SK-N-SH (cell line): ENCODE measurements around the gene STIP1. TPM values are rescaled to one million over a fixed set of nuclear protein-coding genes. Genes with fewer than 3 reads are reported as not detected.
A peak's percentile ranks its signal among the peaks of the same experiment; 100 is the strongest.

Experiments
- CTCF ChIA-PET: fragments of 300-600, 350-600 bp; formaldehyde crosslinking; extraction: SDS; loops from one replicate; lab custom pipeline; 2021; lab: Yijun Ruan, JAX
- POLR2A ChIA-PET: fragments of 350-600 bp; sonication (Branson Sonifier 250); formaldehyde crosslinking; extraction: SDS; loops from one replicate; lab custom pipeline; 2020; ENCODE audit warnings: antibody characterized with exemption, inconsistent platforms; lab: Yijun Ruan, JAX
- DNase-seq: peaks from one replicate; pipeline ENCODE4 v3.0.0; 2012
- H2AFZ ChIP-seq: fragments of 200-600 bp; sonication (generic); 2 replicates; pipeline ENCODE4 v1.8.1; 2016; ENCODE audit warnings: antibody characterized with exemption, mild to moderate bottlenecking, low read depth
- H3F3A ChIP-seq: fragments of 200-600 bp; sonication (generic); replicated peaks from 2 replicates; pipeline ENCODE3; 2016; ENCODE audit warnings: antibody characterized with exemption, mild to moderate bottlenecking; ENCODE audit not compliant: insufficient read depth
- H3K27ac ChIP-seq, 2 experiments: fragments of 200-500 bp in 1 of 2; fragments of 200-600 bp in 1 of 2; sonication (Bioruptor generic) in 1 of 2; sonication (generic), shearing (Covaris generic) in 1 of 2; 2 replicates each; pipeline versions ENCODE4 v1.5.1 to v1.6.1; 2014 to 2016; ENCODE audit warnings: low read depth in 2 of 2, inconsistent platforms in 1 of 2, low read length in 1 of 2, mild to moderate bottlenecking in 1 of 2, mixed read lengths in 1 of 2
- H3K27me3 ChIP-seq: fragments of 200-600 bp; sonication (generic), shearing (Covaris generic); 2 replicates; pipeline ENCODE4 v1.6.1; 2016; ENCODE audit warnings: mixed run types; ENCODE audit not compliant: insufficient read depth
- H3K36me3 ChIP-seq, 2 experiments: fragments of 200-500 bp in 1 of 2; fragments of 200-600 bp in 1 of 2; sonication (Bioruptor generic) in 1 of 2; sonication (generic) in 1 of 2; replicated peaks in 1 of 2; 2 replicates each; pipeline versions ENCODE3 to v1.5.1; 2014 to 2016; ENCODE audit warnings: low read length in 1 of 2, mild to moderate bottlenecking in 1 of 2; ENCODE audit not compliant: insufficient read depth in 2 of 2, control insufficient read depth in 1 of 2
- H3K4me1 ChIP-seq, 2 experiments: fragments of 200-500 bp in 1 of 2; fragments of 200-600 bp in 1 of 2; sonication (Bioruptor generic) in 1 of 2; sonication (generic), shearing (Covaris generic) in 1 of 2; 2 replicates each; pipeline versions ENCODE4 v1.5.1 to v1.6.1; 2014 to 2016; ENCODE audit warnings: low read depth in 1 of 2, low read length in 1 of 2, mixed run types in 1 of 2; ENCODE audit not compliant: insufficient read depth in 2 of 2, control insufficient read depth in 1 of 2
- H3K4me2 ChIP-seq: fragments of 200-600 bp; sonication (generic), shearing (Covaris generic); 2 replicates; pipeline ENCODE4 v1.6.1; 2017; ENCODE audit warnings: mixed run types
- H3K4me3 ChIP-seq, 2 experiments: fragments of 200-500 bp in 1 of 2; fragments of 200-600 bp in 1 of 2; sonication (Bioruptor generic) in 1 of 2; sonication (generic), shearing (Covaris generic) in 1 of 2; 2 replicates each; pipeline versions ENCODE4 v1.5.1 to v1.8.1; 2014 to 2016; ENCODE audit warnings: low read depth in 2 of 2, inconsistent platforms in 1 of 2, low read length in 1 of 2, mild to moderate bottlenecking in 1 of 2, mixed read lengths in 1 of 2, moderate library complexity in 1 of 2
- H3K79me2 ChIP-seq: fragments of 200-600 bp; sonication (generic); 2 replicates; pipeline ENCODE4 v1.8.1; 2017; ENCODE audit warnings: mild to moderate bottlenecking; ENCODE audit not compliant: insufficient read depth
- H3K9ac ChIP-seq: fragments of 200-600 bp; sonication (generic); 2 replicates; pipeline ENCODE4 v1.6.1; 2017; ENCODE audit warnings: mixed run types
- H3K9me2 ChIP-seq: fragments of 200-600 bp; sonication (generic); 2 replicates; pipeline ENCODE4 v1.6.1; 2017; ENCODE audit warnings: mixed run types
- H3K9me3 ChIP-seq: fragments of 200-600 bp; sonication (generic); 2 replicates; pipeline ENCODE4 v1.6.1; 2017; ENCODE audit warnings: mixed run types, mild to moderate bottlenecking, moderate library complexity
- H4K20me1 ChIP-seq: fragments of 200-600 bp; sonication (generic); 2 replicates; pipeline ENCODE4 v1.6.1; 2017; ENCODE audit warnings: mild to moderate bottlenecking, mixed run types; ENCODE audit not compliant: insufficient read depth
- CHD2 ChIP-seq: fragments of 150-350 bp; IDR thresholded peaks from 2 replicates; pipeline ENCODE4 v1.6.1; 2018; ENCODE audit warnings: low read length; ENCODE audit not compliant: partially characterized antibody
- CTCF ChIP-seq: fragments of 200-600 bp; sonication (generic); IDR thresholded peaks from 2 replicates; pipeline ENCODE4 v1.6.1; 2017; ENCODE audit warnings: antibody characterized with exemption, mild to moderate bottlenecking, moderate library complexity
- FOSL2 ChIP-seq: IDR thresholded peaks from 2 replicates; pipeline ENCODE4 v1.4.0; 2012; ENCODE audit warnings: low read depth, mild to moderate bottlenecking, moderate library complexity, borderline replicate concordance
- FOXJ3 ChIP-seq: sonication (generic); formaldehyde crosslinking; IDR thresholded peaks from 2 replicates; pipeline ENCODE4 v1.5.1; 2020; ENCODE audit warnings: mild to moderate bottlenecking, missing genetic modification reagents
- GABPA ChIP-seq: IDR thresholded peaks from 2 replicates; pipeline ENCODE4 v1.4.0; 2012; ENCODE audit warnings: low read depth, mild to moderate bottlenecking
- IRF3 ChIP-seq: fragments of 150-350 bp; IDR thresholded peaks from 2 replicates; pipeline ENCODE4 v1.6.1; 2016; ENCODE audit warnings: mild to moderate bottlenecking, low read depth, low read length
- MAX ChIP-seq: IDR thresholded peaks from 2 replicates; pipeline ENCODE4 v1.4.0; 2012; ENCODE audit warnings: low read depth
- MEF2A ChIP-seq: IDR thresholded peaks from 2 replicates; pipeline ENCODE4 v1.4.0; 2012; ENCODE audit warnings: low read depth, borderline replicate concordance
- MXI1 ChIP-seq: IDR thresholded peaks from 2 replicates; pipeline ENCODE4 v1.6.1; 2012; ENCODE audit warnings: mild to moderate bottlenecking, low read depth, low read length, improper control_type of control experiment
- NFIC ChIP-seq: IDR thresholded peaks from 2 replicates; pipeline ENCODE4 v1.4.0; 2012; ENCODE audit warnings: borderline replicate concordance
- RAD21 ChIP-seq: IDR thresholded peaks from 2 replicates; pipeline ENCODE4 v1.6.1; 2012; ENCODE audit warnings: mild to moderate bottlenecking, low read length
- RCOR1 ChIP-seq: fragments of 150-350 bp; IDR thresholded peaks from 2 replicates; pipeline ENCODE4 v1.6.1; 2017; ENCODE audit warnings: antibody characterized with exemption, low read length
- REST ChIP-seq: IDR thresholded peaks from 2 replicates; pipeline ENCODE4 v1.6.1; 2012; ENCODE audit warnings: mild to moderate bottlenecking, low read depth, low read length, moderate library complexity
- RFX5 ChIP-seq: IDR thresholded peaks from 2 replicates; pipeline ENCODE4 v1.6.1; 2012; ENCODE audit warnings: mild to moderate bottlenecking, improper control_type of control experiment, low read length
- RXRA ChIP-seq: IDR thresholded peaks from 2 replicates; pipeline ENCODE4 v1.4.0; 2012; ENCODE audit warnings: low read depth, mild to moderate bottlenecking, borderline replicate concordance
- SIN3A ChIP-seq: IDR thresholded peaks from 2 replicates; pipeline ENCODE4 v1.6.1; 2012; ENCODE audit warnings: low read depth, mild to moderate bottlenecking, low read length, moderate library complexity, borderline replicate concordance
- SMC3 ChIP-seq: IDR thresholded peaks from 2 replicates; pipeline ENCODE4 v1.6.1; 2012; ENCODE audit warnings: low read depth, low read length, improper control_type of control experiment
- TAF1 ChIP-seq: IDR thresholded peaks from 2 replicates; pipeline ENCODE4 v1.6.1; 2012; ENCODE audit warnings: low read depth, mild to moderate bottlenecking, low read length, moderate library complexity, borderline replicate concordance
- TCF12 ChIP-seq: IDR thresholded peaks from 2 replicates; pipeline ENCODE4 v1.4.0; 2012
- TEAD4 ChIP-seq: IDR thresholded peaks from 2 replicates; pipeline ENCODE4 v1.4.0; 2012; ENCODE audit warnings: mild to moderate bottlenecking, borderline replicate concordance; ENCODE audit not compliant: insufficient read depth
- ZBTB33 ChIP-seq: IDR thresholded peaks from 2 replicates; pipeline ENCODE4 v1.4.0; 2012; ENCODE audit warnings: low read depth, borderline replicate concordance
- WGBS: methylation state at CpG from one replicate; pipeline ENCODE4 v1.1.6; 2017; ENCODE audit warnings: low lambda C conversion rate; 5-methylcytosine and 5-hydroxymethylcytosine counted together
- polyA plus RNA-seq, 3 experiments: library from polyadenylated mRNA; depleted of rRNA; stranded (reverse); fragments of >200 nt; gene quantifications; 2 replicates each; pipeline ENCODE4 v1.2.3, GENCODE V29; 2012

The STIP1 gene
- polyA plus RNA-seq, 1 of the 3 experiments (the other 2 are of a cell fraction): 163 TPM

- H3K27ac ChIP-seq: peak overlapping the region in 1 of 2 experiments; percentile 93; a peak in 2 of 4 replicates
- no peaks in the 10 kb centered on the region for H3K36me3 ChIP-seq
- ChIA-PET POLR2A (interaction anchor here (1.1 to 1.6 kb wide), 2 partner anchors 13 to 88 kb away, joined by 3 read pairs; no protein-coding TSS in a partner anchor), CTCF (interaction anchor here (0.6 to 14.5 kb wide), 18 partner anchors 11 to 397 kb away, joined by 3 to 207 read pairs (median 4); partner anchors contain the start of genes COX8A and FLRT1)
- 73% methylated on average over 15 of the region's 22 CpGs for WGBS
- no peak overlapping the region for H2AFZ ChIP-seq
- no peak overlapping the region for H3K4me2 ChIP-seq
- no peaks in the 10 kb centered on the region for H3K27me3 ChIP-seq
- H3K9me3 ChIP-seq: no peaks in the 10 kb centered on the region
- no peaks in the 10 kb centered on the region for H4K20me1 ChIP-seq
- DNase-seq: peak; percentile 87
- peaks cover 0 to 78% of the 10 kb centered on the region in 2 experiments; a peak in 2 of 4 replicates for H3K4me1 ChIP-seq
- H3F3A ChIP-seq: peaks cover 3% of the 10 kb centered on the region
- peaks cover 3% of the 10 kb centered on the region; the same call in 1 of the 2 replicates for H3K79me2 ChIP-seq
- H3K4me3 ChIP-seq: no peak overlapping the region; a peak in 1 of 4 replicates
- H3K9ac ChIP-seq: no peak overlapping the region
- no peaks in the 10 kb centered on the region for H3K9me2 ChIP-seq
- TF ChIP-seq TCF12 (no peak), RCOR1 (peak; percentile 82), CTCF (peak; percentile 76), REST (no peak), MEF2A (no peak), CHD2 (peak; percentile 89), MXI1 (peak; percentile 93), RFX5 (0 out of 2 replicates have a peak, but pooled peaks have one; percentile 29), RXRA (no peak), IRF3 (no peak), SIN3A (no peak), ZBTB33 (no peak), NFIC (no peak), RAD21 (peak; percentile 67), GABPA (no peak), FOSL2 (no peak), TAF1 (no peak), SMC3 (peak; percentile 64), FOXJ3 (CRISPR knock-in tag) (peak; percentile 60), MAX (no peak), TEAD4 (no peak)
These were observed 39.7 kb upstream of the STIP1 start for GRCh38 chr11:64146036-64146955.
